Testis (tissue), 2 donors: ENCODE results near the gene BCAT1.

Experiments used
- CTCF ChIP-seq, 3 experiments: fragments of 450-650 bp in 2 of 3; fragments of 200-600 bp in 1 of 3; sonication (generic) in 1 of 3; IDR thresholded peaks; one replicate each; pipeline ENCODE4 v1.5.1; 2016 to 2019; ENCODE audit warnings: antibody characterized with exemption in 3 of 3, mild to moderate bottlenecking in 2 of 3, moderate library complexity in 1 of 3
- POLR2A ChIP-seq: fragments of 450-650 bp; IDR thresholded peaks from one replicate; pipeline ENCODE4 v1.6.1; 2017; ENCODE audit warnings: antibody characterized with exemption, mild to moderate bottlenecking, moderate library complexity

GRCh38 chr12:24901576-24902461, 47.1 kb downstream of the BCAT1 start:
- TF ChIP-seq CTCF (IDR thresholded peaks at IDR 0.05) (no peak), POLR2A (no peak)
